ENCODE data around the gene SEMA3A.
"Not testable (repeated sequence)": the region's sequence is repeated elsewhere in the genome, so short reads cannot be mapped to it uniquely, and the experiment has no call there.

Gene SEMA3A

GRCh38 chr7:84107259-84107658, 87.3 kb downstream of the SEMA3A start:
- no peak for DNase-seq

GRCh38 chr7:84106291-84106690, 88.3 kb downstream of the SEMA3A start:
- no peak for DNase-seq

GRCh38 chr7:84105586-84105985, 89.0 kb downstream of the SEMA3A start:
- no peak for DNase-seq

- no peak for DNase-seq
These were observed 89.8 kb downstream of the SEMA3A start for GRCh38 chr7:84104826-84105225.

GRCh38 chr7:84102213-84102612, 92.4 kb downstream of the SEMA3A start:
- no peak for DNase-seq

GRCh38 chr7:84100866-84101265, 93.7 kb downstream of the SEMA3A start:
- DNase-seq: no peak

- DNase-seq: no peak
These were observed 98.6 kb downstream of the SEMA3A start for GRCh38 chr7:84095971-84096370.

GRCh38 chr7:84092207-84092606, 102.4 kb downstream of the SEMA3A start:
- DNase-seq: no peak

- no peak for DNase-seq
These were observed 103.3 kb downstream of the SEMA3A start for GRCh38 chr7:84091318-84091717.

- no peak for DNase-seq
These were observed 105.8 kb downstream of the SEMA3A start for GRCh38 chr7:84088802-84089201.

GRCh38 chr7:84085998-84086397, 108.6 kb downstream of the SEMA3A start:
- no peak for DNase-seq

- no peak for DNase-seq
These were observed 109.4 kb downstream of the SEMA3A start for GRCh38 chr7:84085147-84085546.

GRCh38 chr7:84083846-84084245, 110.7 kb downstream of the SEMA3A start:
- no peak for DNase-seq

GRCh38 chr7:84081973-84082522, 112.5 kb downstream of the SEMA3A start:
- DNase-seq: no peak

GRCh38 chr7:84077336-84077735, 117.3 kb downstream of the SEMA3A start:
- DNase-seq: no peak

GRCh38 chr7:84076219-84076618, 118.4 kb downstream of the SEMA3A start:
- no peak for DNase-seq

- no peak for DNase-seq
These were observed 121.3 kb downstream of the SEMA3A start for GRCh38 chr7:84073186-84073875.

- no peak for DNase-seq
These were observed 123.8 kb downstream of the SEMA3A start for GRCh38 chr7:84070770-84071169.

GRCh38 chr7:84069999-84070500, 124.5 kb downstream of the SEMA3A start:
- DNase-seq: no peak

- no peak for DNase-seq
These were observed 125.6 kb downstream of the SEMA3A start for GRCh38 chr7:84069033-84069432.

GRCh38 chr7:84062489-84062901, 132.1 kb downstream of the SEMA3A start:
- DNase-seq: not testable (repeated sequence)

GRCh38 chr7:84060760-84061261, 133.8 kb downstream of the SEMA3A start:
- no peak for DNase-seq

GRCh38 chr7:84060000-84060399, 134.6 kb downstream of the SEMA3A start:
- no peak for DNase-seq

GRCh38 chr7:84058311-84059076, 136.1 kb downstream of the SEMA3A start:
- no peak for DNase-seq

All from NCI-H1694 (cell line).